Nephron progenitor cell (in vitro differentiated cells): Measurements from ENCODE around the gene TNRC6A.
A peak's percentile ranks its signal among the peaks of the same experiment; 100 is the strongest.
"Not testable (repeated sequence)": the region's sequence is repeated elsewhere in the genome, so short reads cannot be mapped to it uniquely, and the experiment has no call there.

Experiments used
- DNase-seq: peaks from one replicate; pipeline ENCODE4 v3.0.0; 2021
- H3K27ac Mint-ChIP-seq: 2 replicates; pipeline ENCODE4 v1.8.0; 2021; ENCODE audit warnings: mild to moderate bottlenecking, moderate library complexity, mixed read lengths
- H3K27me3 Mint-ChIP-seq: 2 replicates; pipeline ENCODE4 v1.8.0; 2021; ENCODE audit warnings: mild to moderate bottlenecking, low read depth, mixed read lengths; ENCODE audit not compliant: poor library complexity
- H3K36me3 Mint-ChIP-seq: 2 replicates; pipeline ENCODE4 v1.8.0; 2021; ENCODE audit warnings: low read depth, mixed read lengths
- H3K4me1 Mint-ChIP-seq: 2 replicates; pipeline ENCODE4 v1.8.0; 2021; ENCODE audit warnings: mixed read lengths
- H3K4me3 Mint-ChIP-seq: 2 replicates; pipeline ENCODE4 v1.8.0; 2021; ENCODE audit warnings: mild to moderate bottlenecking, moderate library complexity, mixed read lengths
- H3K9me3 Mint-ChIP-seq: 2 replicates; pipeline ENCODE4 v1.8.0; 2021; ENCODE audit warnings: mild to moderate bottlenecking, moderate library complexity, mixed read lengths
- CTCF ChIP-seq: fragments of 200-600 bp; sonication (generic); IDR thresholded peaks from 2 replicates; pipeline ENCODE4 v1.5.0; 2021; ENCODE audit warnings: antibody characterized with exemption

TNRC6A gene

GRCh38 chr16:24698308-24698707 is 31.1 kb upstream of the TNRC6A start:
- no peak for DNase-seq
- H3K27ac Mint-ChIP-seq, result no peak overlapping the region
- H3K4me3 Mint-ChIP-seq, result no peak overlapping the region
- H3K27me3 Mint-ChIP-seq, result peaks cover 11% of the 10 kb centered on the region
- H3K36me3 Mint-ChIP-seq, result no peaks in the 10 kb centered on the region
- peaks cover 3% of the 10 kb centered on the region for H3K9me3 Mint-ChIP-seq
- TF ChIP-seq CTCF, result no peak
- H3K4me1 Mint-ChIP-seq, result peaks cover 21% of the 10 kb centered on the region

- TF ChIP-seq CTCF, result no peak
- Mint-ChIP-seq H3K4me3 (no peak overlapping the region), H3K27ac (no peak overlapping the region), H3K27me3 (peaks cover 5% of the 10 kb centered on the region), H3K36me3 (no peaks in the 10 kb centered on the region), H3K9me3 (peaks cover 3% of the 10 kb centered on the region), H3K4me1 (peaks cover 21% of the 10 kb centered on the region)
- no peak for DNase-seq
Observed at GRCh38 chr16:24699151-24699723, 30.2 kb upstream of the TNRC6A start.

- no peak for TF ChIP-seq CTCF
- Mint-ChIP-seq H3K9me3 (peaks cover 3% of the 10 kb centered on the region), H3K36me3 (no peaks in the 10 kb centered on the region), H3K4me3 (no peak overlapping the region), H3K27me3 (peaks cover 3% of the 10 kb centered on the region), H3K27ac (no peak overlapping the region), H3K4me1 (peaks cover 21% of the 10 kb centered on the region)
- DNase-seq, result no peak
Observed at GRCh38 chr16:24700549-24701392, 28.7 kb upstream of the TNRC6A start.

- no peak for DNase-seq
- Mint-ChIP-seq H3K4me1 (peaks cover 21% of the 10 kb centered on the region), H3K27me3 (peaks cover 3% of the 10 kb centered on the region), H3K27ac (peak overlapping the region; percentile 22), H3K36me3 (no peaks in the 10 kb centered on the region), H3K9me3 (peaks cover 3% of the 10 kb centered on the region), H3K4me3 (peak overlapping the region; percentile 6)
- no peak for TF ChIP-seq CTCF
Observed at GRCh38 chr16:24701521-24701951, 27.9 kb upstream of the TNRC6A start.

- H3K4me1 Mint-ChIP-seq, H3K36me3 Mint-ChIP-seq, H3K27me3 Mint-ChIP-seq, H3K4me3 Mint-ChIP-seq, H3K27ac Mint-ChIP-seq, DNase-seq: not testable (repeated sequence)
- H3K9me3 Mint-ChIP-seq, result peaks cover 12% of the 10 kb centered on the region
Observed at GRCh38 chr16:24707760-24708159, 21.7 kb upstream of the TNRC6A start.

- no peaks in the 10 kb centered on the region for H3K27me3 Mint-ChIP-seq
Observed at GRCh38 chr16:24713379-24713778, 16.1 kb upstream of the TNRC6A start.

More at GRCh38 chr16:24713379-24713778, 16.1 kb upstream of the TNRC6A start:
- H3K36me3 Mint-ChIP-seq, result no peaks in the 10 kb centered on the region
- peaks cover 29% of the 10 kb centered on the region for H3K9me3 Mint-ChIP-seq
- TF ChIP-seq CTCF, result no peak
- no peak for DNase-seq
- H3K4me3 Mint-ChIP-seq, result no peak overlapping the region
- no peak overlapping the region for H3K27ac Mint-ChIP-seq
- no peaks in the 10 kb centered on the region for H3K4me1 Mint-ChIP-seq
